ENCODE data around the gene CST3.
"Not testable (repeated sequence)": the region's sequence is repeated elsewhere in the genome, so short reads cannot be mapped to it uniquely, and the experiment has no call there.

Gene CST3

DNA sequence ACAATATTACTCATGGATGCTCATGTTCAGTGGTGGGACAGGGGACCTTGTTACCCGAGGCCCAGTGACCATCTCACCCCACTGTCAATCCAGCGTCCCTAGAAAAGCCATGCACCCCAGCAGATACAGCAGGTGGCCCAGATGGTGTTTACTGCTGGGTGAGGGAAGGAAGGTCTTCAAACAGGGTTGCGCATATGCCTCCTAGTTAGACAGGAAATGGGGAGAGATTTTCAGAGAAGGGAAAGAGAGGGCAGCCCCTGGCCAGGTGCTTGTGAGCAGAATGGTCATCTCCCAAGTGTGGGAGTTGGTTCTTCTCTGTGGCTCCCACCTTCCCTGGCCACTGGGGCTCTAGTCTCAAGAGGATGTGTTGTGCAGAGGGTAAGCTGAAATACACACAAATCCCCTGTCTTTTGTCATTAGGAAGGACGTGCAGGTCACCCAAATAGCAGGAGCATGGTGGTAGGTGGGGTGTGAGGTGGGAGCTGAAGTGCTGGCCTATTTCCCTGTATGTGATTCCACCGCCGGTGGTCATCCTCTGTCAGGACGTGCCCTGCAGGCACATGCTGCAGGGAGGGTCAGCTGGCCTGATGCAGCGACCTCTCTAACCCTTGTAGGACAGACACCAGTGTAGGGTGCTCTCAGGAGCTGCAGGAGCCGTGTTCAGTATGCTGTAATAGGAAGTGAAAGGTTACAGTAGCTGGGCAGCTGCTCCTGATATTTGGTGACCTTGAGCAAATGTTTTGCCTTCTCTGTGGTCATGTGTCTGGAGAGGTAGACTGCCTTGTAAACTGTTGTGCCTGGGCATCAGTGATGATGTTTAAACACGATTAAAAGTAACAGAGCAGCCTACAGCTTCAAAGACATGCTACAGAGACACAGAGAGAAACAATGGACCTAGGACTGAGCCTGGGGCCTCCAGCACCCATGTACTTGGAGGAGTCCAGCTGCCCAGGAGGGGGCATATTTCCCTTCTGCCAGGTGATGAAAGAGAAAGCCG is 3.2 kb upstream of the CST3 start:
- DNase-seq, result no peak

DNA sequence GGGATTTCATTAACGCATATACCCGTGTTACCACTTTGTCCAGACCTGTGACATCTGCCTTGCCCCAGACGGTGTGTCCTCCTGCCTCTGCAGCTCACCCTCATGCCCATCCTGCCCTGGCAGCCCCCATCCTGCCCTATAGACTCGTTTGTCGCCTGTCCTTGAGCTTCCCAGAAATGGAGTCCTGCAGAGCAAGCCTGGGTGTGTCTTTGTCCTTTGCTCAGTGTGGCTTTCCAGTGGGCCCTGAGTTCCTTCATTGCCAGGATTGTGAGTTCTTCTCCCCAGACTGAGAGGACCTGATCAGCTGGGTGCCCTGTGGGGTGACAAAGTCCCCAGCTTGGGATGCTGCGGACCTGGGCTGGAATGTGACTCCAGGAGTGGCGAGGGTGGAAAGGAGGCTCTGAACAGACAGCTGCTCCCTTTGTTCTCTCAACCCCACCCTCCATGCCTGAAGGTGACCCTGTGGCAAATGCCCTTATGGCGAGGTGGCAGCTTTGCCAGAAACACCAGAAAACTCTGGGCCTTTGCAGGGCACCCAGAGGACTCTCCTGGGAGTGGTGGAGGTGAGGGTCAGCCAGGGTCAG is 2.4 kb upstream of the CST3 start:
- no peak for DNase-seq

DNA sequence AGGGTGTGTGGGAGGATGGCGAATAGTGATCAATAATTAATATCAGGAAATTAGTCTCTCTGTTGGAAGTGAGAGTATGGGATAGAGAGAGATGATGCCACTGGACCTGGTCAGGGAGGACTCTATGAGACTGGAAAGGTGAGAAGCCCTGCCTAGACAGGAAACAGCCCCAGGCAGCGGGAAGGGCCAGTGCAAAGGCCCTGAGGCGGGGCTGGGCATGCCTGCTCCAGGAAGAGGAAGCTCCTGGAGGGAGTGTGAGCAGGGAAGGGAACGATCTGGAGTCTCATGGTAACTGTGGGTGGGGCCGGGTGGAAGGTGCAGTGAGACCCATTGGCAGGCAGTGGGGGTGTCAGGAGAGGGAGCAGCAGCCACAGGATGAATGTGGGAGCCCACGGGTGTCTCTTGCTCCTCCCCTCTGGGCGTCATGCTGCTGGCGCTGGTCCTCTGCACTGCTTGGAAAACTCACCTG is 1.8 kb upstream of the CST3 start:
- DNase-seq, result no peak

DNA sequence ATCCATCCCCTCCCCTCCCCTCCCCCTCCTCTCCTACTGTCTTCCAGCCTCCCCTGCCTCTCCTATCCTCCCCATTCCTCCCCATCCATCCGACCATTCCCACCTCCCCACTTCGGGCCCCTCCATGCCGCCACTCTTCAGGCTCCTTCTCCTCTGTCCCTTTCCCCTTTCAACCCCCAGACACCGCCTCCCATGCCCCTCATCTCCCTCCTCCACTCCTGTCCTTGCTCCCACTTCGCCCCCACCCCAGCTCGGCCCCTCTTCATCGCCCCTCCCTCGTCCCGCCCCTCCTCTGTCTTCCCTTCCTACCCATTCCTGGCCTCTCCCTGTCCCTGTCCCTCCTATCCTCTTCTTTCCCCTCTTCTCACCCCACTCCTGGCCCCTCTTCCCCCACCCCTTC is 554 bp upstream of the CST3 start:
- no peak for DNase-seq

DNA sequence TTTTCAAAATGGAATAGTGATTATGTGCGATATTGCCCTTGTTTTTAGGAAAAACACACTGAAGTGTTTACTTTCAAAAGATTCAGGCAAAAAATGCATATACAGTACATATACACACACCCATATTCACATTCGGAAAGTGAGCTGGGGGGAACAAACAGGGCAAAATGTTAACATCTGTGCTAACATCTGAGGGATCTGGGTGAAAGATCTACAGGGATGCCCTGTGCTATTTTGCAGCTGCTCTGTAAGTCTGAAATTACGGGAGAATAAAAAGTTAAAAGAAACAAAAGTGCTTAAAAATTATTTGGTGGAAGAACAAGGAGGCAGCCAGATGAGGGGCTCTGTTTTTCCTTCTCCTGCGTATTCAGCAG is 860 bp downstream of the CST3 start:
- DNase-seq, result no peak

DNA sequence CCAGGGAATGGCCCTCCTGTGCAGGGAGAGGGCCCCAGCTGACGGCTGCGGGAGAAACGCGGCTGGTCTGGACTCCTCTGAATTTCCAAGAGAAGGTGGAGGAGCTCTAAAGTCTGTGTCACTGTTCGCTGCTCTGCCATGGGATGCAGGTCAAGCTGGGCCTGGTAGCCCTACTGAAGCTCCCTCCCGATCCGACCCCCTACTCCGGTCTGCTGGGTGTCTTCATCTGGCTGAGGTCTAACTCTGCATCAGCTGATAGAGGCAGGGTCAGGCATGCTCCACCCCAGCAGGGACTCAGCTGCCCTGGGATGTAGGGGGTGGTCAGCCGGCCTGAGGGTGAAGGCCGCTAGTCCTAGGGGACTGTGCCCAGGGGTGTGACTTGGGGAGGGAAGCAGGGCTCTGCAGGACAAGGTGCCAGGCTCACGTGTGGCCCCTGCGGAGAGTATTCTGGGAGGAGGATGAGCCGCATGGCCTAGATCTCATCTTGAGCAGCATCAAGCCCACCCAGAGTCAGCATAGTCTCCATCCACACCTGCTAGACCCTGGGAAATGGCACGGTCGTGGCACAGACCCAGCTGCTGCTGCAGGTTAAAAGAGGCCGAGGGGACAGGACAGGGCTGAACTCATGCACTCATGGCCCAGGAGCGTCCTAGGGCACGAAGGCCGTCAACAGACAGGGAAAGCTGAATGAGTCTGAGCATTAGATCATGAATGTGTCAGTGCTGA is 1.4 kb downstream of the CST3 start:
- DNase-seq, result no peak

DNA sequence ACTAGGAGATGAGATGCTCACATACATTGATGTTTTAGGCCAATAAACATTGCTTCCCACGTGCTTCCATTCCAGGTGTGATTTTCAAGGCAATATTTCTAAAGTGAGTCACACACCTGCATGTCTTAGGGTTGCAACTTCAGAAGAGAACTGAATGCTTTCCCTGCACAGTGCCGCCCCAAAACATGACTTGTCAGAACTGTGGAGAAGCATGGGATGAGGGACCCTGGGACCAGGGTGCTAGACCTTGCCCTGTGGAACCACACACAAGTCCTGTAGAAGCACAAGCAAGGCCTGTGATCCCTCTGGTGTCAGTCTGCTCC is 2.0 kb downstream of the CST3 start:
- not testable (repeated sequence) for DNase-seq

DNA sequence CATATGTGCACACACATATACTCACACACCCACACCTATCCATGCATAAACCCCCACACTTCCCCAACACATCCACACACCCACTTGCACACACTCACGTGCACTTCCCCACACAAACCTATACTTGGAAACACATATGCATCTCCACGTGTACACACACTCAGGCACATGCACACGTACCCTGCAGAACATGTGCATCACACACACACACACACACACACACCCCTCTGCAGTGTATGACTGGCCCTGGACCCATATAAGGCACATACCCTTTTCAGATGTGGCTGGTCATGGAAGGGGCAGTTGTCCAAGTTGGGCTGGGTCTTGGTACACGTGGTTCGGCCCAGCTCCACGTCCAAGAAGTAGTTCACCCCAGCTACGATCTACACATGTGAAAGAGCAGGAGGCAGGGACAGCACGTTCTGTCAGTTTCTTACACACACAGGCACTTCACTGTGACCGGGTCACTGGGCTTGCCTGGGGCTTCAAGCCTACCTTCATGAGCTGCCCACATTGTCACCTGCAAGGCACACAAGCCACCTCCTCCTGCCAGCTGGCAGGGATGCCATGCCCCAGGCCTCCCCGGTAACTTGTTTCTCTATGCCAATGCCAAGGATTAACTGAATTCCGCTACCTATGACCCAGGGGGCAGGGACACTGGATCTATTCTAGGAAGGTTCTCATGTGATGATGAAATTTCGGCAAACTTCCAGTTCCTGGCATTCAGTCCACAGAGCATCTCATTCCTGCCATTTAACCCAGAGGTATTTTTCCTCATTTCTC is 2.6 kb downstream of the CST3 start:
- DNase-seq, result no peak

DNA sequence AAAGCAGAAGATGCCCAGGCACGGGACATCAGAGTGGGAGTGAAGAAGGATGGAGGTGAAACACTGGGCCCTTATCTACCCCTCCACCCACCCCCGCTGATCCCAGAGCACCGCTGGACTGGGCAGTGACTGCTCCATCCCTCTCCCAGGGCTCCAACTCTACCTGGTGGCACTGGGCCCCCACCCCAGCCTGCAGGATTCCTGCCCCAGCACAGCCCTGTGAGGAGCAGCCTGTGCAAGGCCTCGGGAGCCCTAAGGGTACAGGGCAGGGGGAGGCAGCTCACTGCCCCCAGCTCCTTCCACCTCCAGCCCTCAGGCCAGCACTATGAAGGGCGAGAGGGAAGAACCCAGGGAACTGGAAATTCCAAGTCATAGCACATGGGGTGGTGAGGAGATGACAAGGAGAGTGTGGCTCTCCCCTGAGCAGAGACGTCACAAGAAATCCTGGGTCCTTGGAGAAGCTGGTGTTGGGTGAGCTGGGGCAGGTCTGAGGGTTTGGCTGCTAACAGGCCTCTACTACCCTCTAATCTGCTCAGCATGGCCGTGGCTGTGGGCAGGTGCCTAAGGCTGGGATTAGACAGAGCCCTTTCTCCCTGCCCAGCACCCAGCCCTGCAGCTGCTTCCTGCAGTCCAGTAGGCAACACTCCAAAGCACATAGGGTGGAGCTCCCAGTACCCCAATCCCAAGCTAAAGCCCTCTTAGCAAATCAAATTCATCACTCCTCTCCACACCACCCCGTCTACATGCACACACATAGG is 3.5 kb downstream of the CST3 start:
- DNase-seq, result no peak

DNA sequence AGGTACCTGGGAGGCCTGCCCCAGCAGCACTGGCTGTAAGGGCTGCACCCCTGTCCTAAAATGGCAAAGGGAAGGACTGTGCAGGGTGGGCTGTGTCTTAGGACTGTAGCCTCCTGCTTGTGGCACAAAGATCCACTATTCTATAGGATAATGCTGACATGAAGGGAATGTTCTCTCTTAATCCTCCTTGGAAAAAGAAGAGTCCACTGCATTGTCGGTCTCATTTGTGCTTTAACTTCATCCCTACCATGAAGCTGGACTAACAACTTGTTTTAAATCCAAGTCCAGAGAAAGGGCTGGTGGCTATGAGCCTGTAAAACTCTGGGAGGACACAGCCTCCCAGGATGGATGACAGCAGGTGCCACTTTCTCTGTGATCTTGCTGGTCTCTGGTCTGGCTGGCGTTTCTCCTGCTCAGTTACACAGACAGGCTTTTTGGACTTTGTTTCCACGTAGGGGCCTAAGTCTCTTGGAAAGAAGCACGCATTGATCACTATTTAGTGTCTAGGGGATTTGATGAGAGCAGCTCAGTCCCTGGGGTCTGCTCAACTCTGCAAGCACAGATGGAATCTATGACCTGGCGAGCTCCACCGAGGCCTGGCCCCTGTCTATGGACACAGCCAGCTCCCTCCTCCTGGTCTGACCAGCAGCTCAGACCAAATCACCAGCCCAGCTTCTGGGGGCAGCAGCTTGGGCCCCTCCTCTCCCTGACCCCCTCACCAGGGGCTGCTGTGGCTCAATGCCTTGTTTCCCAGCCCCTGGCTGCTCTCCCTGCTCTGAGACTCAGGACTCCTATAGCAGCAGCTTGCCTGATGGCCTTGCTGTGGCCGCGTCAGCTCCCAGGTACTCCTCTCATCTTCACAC is 4.8 kb downstream of the CST3 start:
- no peak for DNase-seq

DNA sequence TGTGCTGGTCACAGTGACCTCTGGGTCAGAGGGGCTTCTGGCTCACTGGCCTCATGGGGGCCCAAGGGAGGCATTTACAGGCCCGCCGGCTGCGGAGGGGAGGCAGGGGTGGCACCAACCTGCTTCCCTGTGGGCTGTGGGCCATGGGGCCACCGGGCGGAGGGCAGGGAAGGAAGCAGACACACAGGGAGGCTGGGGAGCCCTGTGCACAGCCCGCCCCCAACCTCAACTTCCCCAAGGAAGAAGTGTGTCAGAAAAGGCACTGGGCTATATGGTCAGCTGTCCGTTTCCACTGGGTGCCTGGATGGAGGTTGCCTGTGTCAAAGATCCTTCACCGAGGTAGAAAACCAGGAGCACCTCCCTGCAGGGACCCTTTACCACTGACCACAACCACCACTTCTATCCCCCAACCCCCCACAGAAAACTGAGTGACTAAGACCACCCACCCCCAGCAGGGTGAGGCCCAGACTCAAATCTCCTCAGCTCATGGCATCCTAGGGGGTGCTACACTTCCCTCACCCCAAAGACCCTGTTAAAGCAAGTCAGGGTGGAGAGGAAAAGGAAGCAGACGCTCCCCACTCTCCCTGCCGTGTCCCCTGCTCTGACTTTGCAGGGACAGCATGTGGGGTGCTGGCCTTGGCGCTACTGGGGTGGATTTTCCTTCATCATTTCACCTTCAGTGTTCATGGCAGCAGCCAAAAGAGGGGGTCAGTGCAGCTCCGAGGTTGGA is 5.6 kb downstream of the CST3 start:
- no peak for DNase-seq

DNA sequence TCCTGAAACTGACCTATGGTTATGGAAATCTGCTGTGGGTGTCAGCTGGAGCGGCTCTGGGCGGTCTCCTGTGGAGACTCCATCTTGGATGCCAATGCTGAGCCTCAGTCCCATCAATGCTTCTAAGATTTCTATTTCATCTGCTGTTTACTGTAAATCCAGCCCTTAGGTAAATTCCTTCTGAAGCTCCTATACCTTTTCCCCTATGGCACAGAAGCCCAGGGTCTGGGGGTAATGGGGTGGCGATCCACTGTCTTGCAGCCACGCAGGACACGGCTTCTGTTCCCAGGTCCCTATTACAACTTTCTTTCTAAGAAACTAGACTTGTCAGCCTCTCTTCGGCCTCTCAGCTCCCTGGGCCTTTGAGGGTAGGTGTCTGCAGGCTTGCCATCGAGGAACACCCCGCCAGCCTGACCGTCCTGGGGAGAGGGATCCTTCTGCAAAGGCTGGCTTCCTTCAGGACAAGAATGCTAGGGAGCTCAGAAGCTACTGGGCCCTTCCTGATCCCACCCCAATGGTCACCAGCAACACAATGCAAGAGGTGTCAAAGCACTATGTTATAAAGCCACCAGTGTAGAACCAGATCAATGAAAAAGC is 6.4 kb downstream of the CST3 start:
- no peak for DNase-seq

DNA sequence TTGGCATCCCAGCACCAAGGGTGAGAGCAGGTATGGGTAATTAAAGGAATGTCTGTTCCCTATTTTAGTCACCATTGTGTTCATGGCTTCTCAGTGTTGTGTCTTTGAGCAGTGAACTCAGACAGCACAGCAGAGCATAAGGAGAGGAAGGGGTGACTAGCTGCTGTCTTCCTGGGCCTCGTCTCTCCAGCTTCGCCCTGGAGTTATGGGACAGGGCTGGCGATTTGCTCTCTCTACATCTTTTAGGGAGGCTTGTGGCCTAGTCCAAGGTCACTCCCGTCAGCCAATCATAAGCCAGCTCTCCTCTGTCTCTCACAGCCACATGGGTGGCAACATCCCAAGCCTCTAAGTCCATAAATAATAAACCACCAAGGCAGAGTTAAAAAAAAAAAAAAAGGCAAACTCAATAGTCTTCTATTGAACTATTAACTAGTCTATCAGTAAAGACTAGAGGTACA is 7.3 kb downstream of the CST3 start:
- DNase-seq, result no peak

DNA sequence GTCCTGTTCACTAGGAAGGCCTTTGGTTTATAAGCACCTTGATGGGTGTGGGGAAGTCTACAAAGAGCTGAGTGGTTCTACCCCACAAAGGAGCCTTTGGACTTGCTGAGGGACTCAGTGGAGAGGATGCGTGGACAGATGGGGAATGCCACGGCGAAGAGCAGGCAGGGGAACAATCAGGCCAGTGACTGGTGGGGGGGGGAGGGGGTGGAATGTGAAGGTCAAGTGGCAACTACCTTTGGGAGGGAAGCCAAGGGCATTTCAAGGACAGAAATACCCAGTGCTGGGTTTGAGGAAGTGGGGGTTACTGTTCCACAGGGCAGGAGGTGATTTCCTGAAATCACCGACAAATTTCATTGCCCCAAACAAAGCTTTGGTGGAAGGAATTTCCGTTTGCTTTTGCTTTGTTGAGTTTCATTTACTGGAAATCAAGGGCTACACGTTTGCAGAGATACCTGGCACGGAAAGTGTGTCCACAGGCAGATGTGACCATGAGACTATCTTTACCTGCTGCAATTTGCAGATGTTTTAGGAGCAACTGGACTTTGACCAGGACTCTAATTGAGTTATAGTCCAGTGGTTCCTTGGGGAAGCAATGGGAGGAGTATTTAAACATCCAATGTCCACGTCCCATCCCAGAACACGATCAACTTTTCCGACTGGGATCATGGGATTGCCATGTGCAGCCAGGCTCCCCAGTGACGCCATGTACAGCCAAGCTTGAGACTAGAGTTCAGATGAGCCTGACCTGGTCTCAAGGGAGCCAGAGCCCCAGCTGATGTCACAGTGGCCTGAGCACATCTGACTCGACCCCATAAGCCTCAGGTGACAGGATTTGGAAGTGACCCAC is 8.0 kb downstream of the CST3 start:
- DNase-seq, result no peak

DNA sequence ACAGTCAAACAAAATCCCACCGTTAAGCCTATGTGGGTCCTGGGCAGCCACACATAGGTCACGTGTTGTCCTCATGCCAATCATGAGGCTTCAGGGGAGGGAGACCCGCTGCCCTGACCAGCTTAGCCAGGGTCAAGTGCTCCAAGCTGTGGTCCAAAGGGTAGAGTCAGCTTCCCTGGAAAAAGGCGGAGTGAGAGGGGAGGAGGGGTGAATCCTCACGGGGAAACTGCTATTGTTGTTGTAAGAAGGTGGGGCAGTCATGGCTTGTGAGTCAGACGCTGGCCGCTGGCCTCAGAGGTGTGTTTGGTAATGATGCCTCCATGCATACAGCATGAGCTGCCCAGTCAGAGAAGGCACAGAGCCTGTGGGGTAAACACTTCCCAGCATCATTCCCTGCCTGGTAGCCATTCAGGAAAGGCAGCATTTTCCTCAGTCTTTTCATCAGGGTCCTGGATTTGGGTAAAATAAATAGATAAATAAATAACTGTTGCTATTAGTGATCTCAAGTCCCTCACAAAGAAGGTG is 8.7 kb downstream of the CST3 start:
- DNase-seq, result no peak

DNA sequence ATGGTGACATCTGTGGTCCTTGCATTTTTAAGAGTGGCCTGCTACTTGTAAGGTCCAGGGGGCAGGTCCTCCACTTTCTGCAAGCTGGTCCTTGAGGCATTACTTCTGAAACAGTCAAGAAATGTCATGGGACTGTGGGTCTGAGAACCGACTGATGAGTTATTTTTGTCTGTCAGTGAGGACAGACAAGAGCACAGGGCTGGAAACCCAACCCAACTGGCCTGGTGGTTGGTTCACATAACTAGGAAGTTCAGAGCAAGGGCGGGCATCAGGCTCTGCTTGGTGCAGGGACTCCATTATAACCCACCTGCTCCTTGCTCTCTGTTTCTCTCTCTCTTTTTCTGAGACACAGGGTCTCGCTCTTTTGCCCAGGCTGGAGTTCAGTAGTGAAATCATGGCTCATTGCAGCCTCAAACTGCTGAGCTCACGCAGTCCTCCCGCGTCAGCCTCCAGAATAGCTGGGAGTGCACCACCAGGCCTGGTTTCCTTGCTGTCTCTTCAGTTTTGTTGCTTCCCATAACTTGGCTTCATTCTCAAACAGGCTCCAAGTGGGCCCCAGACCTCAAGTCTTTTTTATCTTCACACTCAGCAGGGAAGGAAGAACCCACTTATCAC is 9.2 kb downstream of the CST3 start:
- DNase-seq, result no peak

DNA sequence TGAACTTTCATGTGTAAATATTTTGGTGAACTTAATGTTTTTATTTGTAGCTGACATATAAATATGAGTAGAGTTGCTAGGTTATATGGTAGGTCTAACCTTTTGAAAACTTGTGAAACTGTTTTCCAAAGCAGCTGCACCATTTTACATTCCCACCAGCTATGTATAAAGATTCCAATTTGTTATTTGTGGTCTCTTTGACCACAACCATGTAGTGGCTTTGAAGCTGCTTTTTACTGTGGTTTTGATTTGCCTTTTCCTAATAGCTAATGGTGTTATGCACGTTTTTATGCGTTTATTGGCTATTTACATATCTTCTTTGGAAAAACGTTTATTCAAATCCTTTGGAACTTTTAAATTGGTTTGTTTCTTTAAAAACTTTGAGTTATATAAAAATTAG is 10.3 kb downstream of the CST3 start:
- DNase-seq, result no peak

DNA sequence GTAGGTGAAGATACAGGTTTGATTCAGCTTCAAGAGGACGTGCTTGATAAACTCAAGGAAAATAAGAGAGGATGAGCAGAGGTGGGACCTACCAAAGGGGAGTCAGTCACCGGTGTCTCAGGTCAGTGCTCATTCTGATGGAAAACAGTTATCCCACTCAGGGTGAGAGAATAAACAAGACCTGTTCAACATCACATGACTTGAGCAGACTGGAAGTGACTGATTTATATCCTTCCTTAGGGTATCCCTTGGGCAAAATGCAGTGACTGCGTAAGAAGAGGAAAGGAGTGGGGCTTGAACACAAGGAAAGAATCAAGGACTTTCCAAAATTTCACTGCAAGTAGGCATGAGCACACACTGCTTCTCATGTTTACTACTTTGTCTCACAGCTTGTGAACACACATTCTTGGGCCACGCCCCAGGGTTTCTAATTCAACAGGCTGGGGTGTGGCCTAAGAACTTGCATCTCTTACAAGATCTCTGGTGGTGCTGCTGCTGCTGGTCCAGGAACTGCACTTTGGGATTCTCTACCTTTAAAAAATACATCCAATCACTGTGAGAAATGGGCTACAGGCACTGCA is 11.6 kb downstream of the CST3 start:
- no peak for DNase-seq
